Kidney epithelial cell (primary cell): ENCODE results near the gene OR10A5. TPM values are rescaled to one million over a fixed set of nuclear protein-coding genes. Genes with fewer than 3 reads are reported as not detected.

Source experiments
- DNase-seq: peaks from one replicate; pipeline ENCODE4 v3.0.0-alpha.2; 2010; ENCODE audit warnings: low read depth
- H3K27me3 ChIP-seq: 2 replicates; pipeline ENCODE4 v1.6.0; 2011; ENCODE audit warnings: low read length; ENCODE audit not compliant: control insufficient read depth, insufficient read depth
- H3K36me3 ChIP-seq: 2 replicates; pipeline ENCODE4 v1.5.1; 2011; ENCODE audit warnings: low read length; ENCODE audit not compliant: control insufficient read depth, insufficient read depth
- H3K4me3 ChIP-seq: 2 replicates; pipeline ENCODE4 v1.5.1; 2011; ENCODE audit warnings: low read depth, mild to moderate bottlenecking, control low read depth, low read length
- CTCF ChIP-seq: IDR thresholded peaks from 2 replicates; pipeline ENCODE4 v1.5.1; 2011; ENCODE audit warnings: mild to moderate bottlenecking, moderate library complexity, low read length, control low read depth, inconsistent platforms; ENCODE audit not compliant: insufficient read depth, poor library complexity, severe bottlenecking
- total RNA-seq: library from RNA; depleted of rRNA; stranded (reverse); fragments of >200 nt; gene quantifications from 2 replicates; pipeline ENCODE4 v1.2.3, GENCODE V29; 2015

Gene OR10A5
- total RNA-seq, 1 donor from 2014 or later: not detected

GRCh38 chr11:6856871-6857270 is 11.4 kb downstream of the OR10A5 start:
- TF ChIP-seq CTCF: no peak
- no peaks in the 10 kb centered on the region for H3K36me3 ChIP-seq
- DNase-seq: no peak
- H3K27me3 ChIP-seq: no peaks in the 10 kb centered on the region
- H3K4me3 ChIP-seq: no peak overlapping the region

- H3K36me3 ChIP-seq: no peaks in the 10 kb centered on the region
- DNase-seq: no peak
- TF ChIP-seq CTCF: no peak
- no peaks in the 10 kb centered on the region for H3K27me3 ChIP-seq
- no peak within 1 kb of the TSS for H3K4me3 ChIP-seq
Observed at GRCh38 chr11:6862961-6863360, 17.5 kb downstream of the OR10A5 start, which contains the start of gene OR10A2. Gene OR10A2, plus strand, starts transcription at chr11:6863057. Its CDS starts 6,698 bp downstream, at chr11:6869755.

GRCh38 chr11:6864438-6864837 is 19.0 kb downstream of the OR10A5 start:
- no peak for DNase-seq
- Histone ChIP-seq H3K36me3 (no peaks in the 10 kb centered on the region), H3K27me3 (no peaks in the 10 kb centered on the region), H3K4me3 (no peak overlapping the region)
- no peak for TF ChIP-seq CTCF

GRCh38 chr11:6871278-6871677 is 25.8 kb downstream of the OR10A5 start:
- Histone ChIP-seq H3K36me3 (no peaks in the 10 kb centered on the region), H3K4me3 (no peak overlapping the region), H3K27me3 (no peaks in the 10 kb centered on the region)
- no peak for TF ChIP-seq CTCF
- no peak for DNase-seq

- TF ChIP-seq CTCF: no peak
- DNase-seq: no peak
- Histone ChIP-seq H3K4me3 (no peak overlapping the region), H3K36me3 (no peaks in the 10 kb centered on the region), H3K27me3 (no peaks in the 10 kb centered on the region)
Observed at GRCh38 chr11:6875761-6876160, 30.3 kb downstream of the OR10A5 start.

- no peaks in the 10 kb centered on the region for H3K27me3 ChIP-seq
- no peak for TF ChIP-seq CTCF
- no peak for DNase-seq
- no peaks in the 10 kb centered on the region for H3K36me3 ChIP-seq
- H3K4me3 ChIP-seq: no peak within 1 kb of the TSS
Observed at GRCh38 chr11:6876325-6876724, 30.8 kb downstream of the OR10A5 start, which contains the start of gene OR10A4. Gene OR10A4, plus strand, starts transcription at chr11:6876625. Its CDS starts 23 bp downstream, at chr11:6876648.
